Neural cell (in vitro differentiated cells): ENCODE data around the gene MRC2. TPM values are rescaled to one million over a fixed set of nuclear protein-coding genes. Genes with fewer than 3 reads are reported as not detected.

Experiments used
- H2AFZ ChIP-seq: fragments of 200-600, 300-800 bp; sonication (generic), shearing (Covaris generic); 2 replicates; pipeline ENCODE4 v1.6.0; 2014; ENCODE audit warnings: low read depth, mild to moderate bottlenecking, antibody characterized with exemption, low read length, moderate library complexity
- H3F3A ChIP-seq: fragments of 200-600 bp; shearing (Covaris generic); 2 replicates; pipeline ENCODE4 v1.6.1; 2016; ENCODE audit warnings: mild to moderate bottlenecking, moderate library complexity, mixed read lengths, antibody characterized with exemption, low read length; ENCODE audit not compliant: insufficient read depth, poor library complexity, severe bottlenecking
- H3K27ac ChIP-seq: fragments of 200-600, 300-800 bp; sonication (generic), shearing (Covaris generic); 2 replicates; pipeline ENCODE4 v1.5.1; 2014; ENCODE audit warnings: mild to moderate bottlenecking, low read length, moderate library complexity
- H3K27me3 ChIP-seq: fragments of 300-800, 200-600 bp; sonication (generic), shearing (Covaris generic); 2 replicates; pipeline ENCODE4 v1.6.0; 2014; ENCODE audit warnings: mild to moderate bottlenecking, low read depth, low read length, moderate library complexity; ENCODE audit not compliant: insufficient read depth
- H3K36me3 ChIP-seq: fragments of 300-800, 200-600 bp; sonication (generic), shearing (Covaris generic); 2 replicates; pipeline ENCODE4 v1.5.1; 2014; ENCODE audit warnings: mild to moderate bottlenecking, antibody characterized with exemption, low read length, moderate library complexity; ENCODE audit not compliant: insufficient read depth
- H3K4me2 ChIP-seq: fragments of 300-800, 200-600 bp; sonication (generic), shearing (Covaris generic); 2 replicates; pipeline ENCODE4 v1.6.0; 2014; ENCODE audit warnings: mild to moderate bottlenecking, low read length
- H3K4me3 ChIP-seq: fragments of 300-800, 200-600 bp; sonication (generic), shearing (Covaris generic); 2 replicates; pipeline ENCODE4 v1.5.1; 2014; ENCODE audit warnings: mild to moderate bottlenecking, low read length, moderate library complexity
- H3K79me2 ChIP-seq: fragments of 200-600 bp; shearing (Covaris generic); replicated peaks from 2 replicates; pipeline ENCODE4 v1.6.0; 2014; ENCODE audit warnings: mild to moderate bottlenecking, low read length, moderate library complexity; ENCODE audit not compliant: insufficient read depth
- H3K9ac ChIP-seq: fragments of 300-800, 200-600 bp; sonication (generic), shearing (Covaris generic); 2 replicates; pipeline ENCODE4 v1.6.1; 2016; ENCODE audit warnings: mild to moderate bottlenecking, low read length, mixed read lengths
- H3K9me2 ChIP-seq: fragments of 200-600 bp; shearing (Covaris generic); 2 replicates; pipeline ENCODE4 v1.6.1; 2016; ENCODE audit warnings: mild to moderate bottlenecking, low read length, mixed read lengths; ENCODE audit not compliant: insufficient read depth
- H3K9me3 ChIP-seq: fragments of 200-600, 300-800 bp; sonication (generic), shearing (Covaris generic); 2 replicates; pipeline ENCODE4 v1.6.1; 2016; ENCODE audit warnings: mild to moderate bottlenecking, mixed run types, low read length, moderate library complexity, mixed read lengths
- H4K20me1 ChIP-seq: fragments of 200-600 bp; shearing (Covaris generic); 2 replicates; pipeline ENCODE4 v1.6.1; 2016; ENCODE audit warnings: mild to moderate bottlenecking, mixed run types; ENCODE audit not compliant: insufficient read depth
- CTCF ChIP-seq: fragments of 450-650 bp; IDR thresholded peaks from 2 replicates; pipeline ENCODE4 v1.5.1; 2014; ENCODE audit warnings: antibody characterized with exemption, mild to moderate bottlenecking, moderate library complexity; ENCODE audit not compliant: poor library complexity, severe bottlenecking
- EP300 ChIP-seq: fragments of 450-650 bp; conservative IDR thresholded peaks from 2 replicates; pipeline ENCODE4 v1.6.1; 2014; ENCODE audit warnings: antibody characterized with exemption, mild to moderate bottlenecking, moderate library complexity; ENCODE audit not compliant: poor library complexity, severe bottlenecking
- EZH2 ChIP-seq: fragments of 200-600, 300-800 bp; shearing (Covaris generic), sonication (generic); IDR thresholded peaks from 2 replicates; pipeline ENCODE4 v1.6.1; 2014; ENCODE audit warnings: antibody characterized with exemption, low read length, borderline replicate concordance, mild to moderate bottlenecking; ENCODE audit not compliant: insufficient read depth, poor library complexity, severe bottlenecking
- MXI1 ChIP-seq: fragments of 450-650 bp; conservative IDR thresholded peaks from 2 replicates; pipeline ENCODE4 v1.6.1; 2014; ENCODE audit warnings: antibody characterized with exemption, mild to moderate bottlenecking; ENCODE audit not compliant: poor library complexity, severe bottlenecking
- POLR2AphosphoS5 ChIP-seq: IDR thresholded peaks from 2 replicates; pipeline ENCODE4 v1.6.1; 2012
- RAD21 ChIP-seq: fragments of 450-650 bp; conservative IDR thresholded peaks from 2 replicates; pipeline ENCODE4 v1.6.1; 2014; ENCODE audit warnings: antibody characterized with exemption, mild to moderate bottlenecking, moderate library complexity
- REST ChIP-seq: IDR thresholded peaks from 2 replicates; pipeline ENCODE4 v1.6.1; 2012; ENCODE audit warnings: borderline replicate concordance
- SMC3 ChIP-seq: fragments of 450-650 bp; conservative IDR thresholded peaks from 2 replicates; pipeline ENCODE4 v1.6.1; 2014; ENCODE audit warnings: antibody characterized with exemption, mild to moderate bottlenecking, moderate library complexity; ENCODE audit not compliant: poor library complexity
- TAF1 ChIP-seq: IDR thresholded peaks from 2 replicates; pipeline ENCODE4 v1.6.1; 2012; ENCODE audit warnings: low read depth
- polyA plus RNA-seq: library from polyadenylated mRNA; depleted of rRNA; stranded (reverse); fragments of >200 nt; gene quantifications from 2 replicates; pipeline ENCODE4 v1.2.3, GENCODE V29; 2014

The MRC2 gene
- polyA plus RNA-seq, 1 donor from 2014 or later = 0.36 TPM

DNA sequence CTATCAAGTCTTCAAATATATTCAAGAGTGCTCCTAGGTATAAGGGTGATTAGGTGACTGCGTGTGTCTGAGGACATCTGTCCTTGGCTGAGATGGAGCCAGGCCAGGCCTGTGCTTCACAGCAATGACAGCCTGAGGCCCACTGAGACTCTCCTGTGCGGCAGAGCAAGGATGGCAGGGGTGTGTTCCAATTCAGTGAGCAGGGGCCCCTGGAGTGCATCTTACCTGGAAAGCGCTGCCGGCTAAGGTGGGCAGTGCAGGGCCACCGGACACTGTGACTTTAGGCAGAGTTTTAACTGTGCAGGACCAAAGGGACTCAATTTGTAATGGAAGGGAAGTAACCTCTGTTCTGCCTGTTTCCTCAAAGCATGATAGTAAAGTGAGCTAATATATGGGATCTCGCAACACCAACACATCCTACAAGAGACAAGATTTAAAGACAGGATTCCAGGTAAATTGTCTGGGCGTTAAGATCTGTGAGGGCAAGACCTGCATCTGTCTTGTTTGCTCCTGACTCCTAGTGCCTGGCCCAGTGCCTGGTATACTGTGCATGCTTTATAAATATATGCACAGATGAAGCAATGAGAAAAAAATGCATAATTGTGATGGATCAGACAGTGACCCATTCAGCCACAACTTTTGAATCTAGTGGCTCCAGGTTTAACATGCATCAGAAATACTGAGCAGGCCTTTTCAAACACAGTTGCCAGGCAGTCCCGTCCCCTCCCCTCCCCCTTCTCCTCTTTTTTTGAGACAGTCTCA lies 86.7 kb downstream of the MRC2 start:
- no peaks in the 10 kb centered on the region for H3F3A ChIP-seq
- H3K36me3 ChIP-seq = no peaks in the 10 kb centered on the region
- no peaks in the 10 kb centered on the region for H3K9me3 ChIP-seq
- H4K20me1 ChIP-seq = no peaks in the 10 kb centered on the region
- H3K27me3 ChIP-seq = no peaks in the 10 kb centered on the region
- no peak overlapping the region for H3K9ac ChIP-seq
- no peaks in the 10 kb centered on the region for H3K79me2 ChIP-seq
- H3K27ac ChIP-seq = no peak overlapping the region
- H3K4me3 ChIP-seq = no peak overlapping the region
- no peaks in the 10 kb centered on the region for H3K9me2 ChIP-seq
- TF ChIP-seq MXI1 = no peak
- TF ChIP-seq TAF1 = no peak
- TF ChIP-seq POLR2AphosphoS5 = no peak
- no peak for TF ChIP-seq REST
- no peak for TF ChIP-seq EP300
- TF ChIP-seq CTCF = no peak
- TF ChIP-seq SMC3 = no peak
- TF ChIP-seq EZH2 = no peak
- no peak for TF ChIP-seq RAD21
- H3K4me2 ChIP-seq = no peak overlapping the region
- H2AFZ ChIP-seq = no peak overlapping the region

GRCh38 chr17:62715882-62716390 lies 88.5 kb downstream of the MRC2 start:
- TF ChIP-seq TAF1 (no peak), POLR2AphosphoS5 (no peak), CTCF (no peak), SMC3 (no peak), MXI1 (no peak), REST (no peak), EZH2 (no peak), EP300 (no peak), RAD21 (no peak)
- H3K9ac ChIP-seq = no peak overlapping the region
- H3K4me3 ChIP-seq = no peak overlapping the region
- H4K20me1 ChIP-seq = no peaks in the 10 kb centered on the region
- no peaks in the 10 kb centered on the region for H3K9me2 ChIP-seq
- no peaks in the 10 kb centered on the region for H3K27me3 ChIP-seq
- H3K27ac ChIP-seq = no peak overlapping the region
- H3K79me2 ChIP-seq = no peaks in the 10 kb centered on the region
- no peak overlapping the region for H2AFZ ChIP-seq
- H3F3A ChIP-seq = no peaks in the 10 kb centered on the region
- H3K4me2 ChIP-seq = no peak overlapping the region
- no peaks in the 10 kb centered on the region for H3K9me3 ChIP-seq
- H3K36me3 ChIP-seq = no peaks in the 10 kb centered on the region
